Heart left ventricle (tissue), 16 donors: ENCODE measurements around the gene SPECC1L. TPM values are rescaled to one million over a fixed set of nuclear protein-coding genes. Genes with fewer than 3 reads are reported as not detected.

Source experiments
- ATAC-seq, 4 donors: fragments of 200-7000 bp; cut with Tn5 transposase; one replicate each; pipeline ENCODE4 v1.9.1; 2020 to 2022; ENCODE audit warnings: moderate library complexity in 4 of 4, mild to moderate bottlenecking in 3 of 4, moderate number of reproducible peaks in 1 of 4
- DNase-seq, 5 donors: peaks; one replicate each; pipeline ENCODE4 v3.0.0-alpha.2; 2020
- H3K27ac ChIP-seq, 12 donors: fragments of 200-600 bp; sonication (generic) in 4 of 12; one replicate each; pipeline versions ENCODE4 v1.5.0 to v1.8.0; 2016 to 2022; ENCODE audit warnings: mild to moderate bottlenecking in 2 of 12
- H3K27me3 ChIP-seq, 9 donors: fragments of 200-600 bp; sonication (generic) in 2 of 9; one replicate each; pipeline versions ENCODE4 v1.5.1 to v1.8.0; 2016 to 2022; ENCODE audit warnings: mild to moderate bottlenecking in 3 of 9
- H3K36me3 ChIP-seq, 9 donors: fragments of 200-600 bp; sonication (generic) in 2 of 9; one replicate each; pipeline versions ENCODE4 v1.5.0 to v1.8.0; 2018 to 2022; ENCODE audit warnings: mild to moderate bottlenecking in 2 of 9
- H3K4me1 ChIP-seq, 12 donors: fragments of 200-600 bp; sonication (generic) in 4 of 12; one replicate each; pipeline versions ENCODE4 v1.5.0 to v1.8.0; 2016 to 2022; ENCODE audit warnings: mild to moderate bottlenecking in 3 of 12
- H3K4me3 ChIP-seq, 12 donors: fragments of 200-600 bp; sonication (generic) in 4 of 12; one replicate each; pipeline versions ENCODE4 v1.5.0 to v1.8.0; 2017 to 2022; ENCODE audit warnings: mild to moderate bottlenecking in 9 of 12, moderate library complexity in 4 of 12
- H3K9me3 ChIP-seq, 12 donors: fragments of 200-600 bp; sonication (generic) in 4 of 12; one replicate each; pipeline versions ENCODE4 v1.5.0 to v1.8.0; 2016 to 2022; ENCODE audit warnings: mild to moderate bottlenecking in 1 of 12
- POLR2A ChIP-seq, 2 donors: fragments of 450-650 bp; IDR thresholded peaks; one replicate each; pipeline ENCODE4 v1.6.1; 2017; ENCODE audit warnings: antibody characterized with exemption in 2 of 2, mild to moderate bottlenecking in 2 of 2, moderate library complexity in 2 of 2
- WGBS, 4 donors: extraction: QIAGEN DNeasy Blood & Tissue Kit in 2 of 4; methylation state at CpG; one replicate each; pipeline versions ENCODE4 v1.1.5 to v1.1.7; 2013 to 2018; 5-methylcytosine and 5-hydroxymethylcytosine counted together
- intact Hi-C, 10 donors: fragments of 100-400 bp; cut with DNase I; formaldehyde crosslinking; loops; one replicate each; pipeline versions ENCODE4 v1.11.1 to v1.14.2; 2022
- polyA plus RNA-seq, 2 donors: library from polyadenylated mRNA; stranded (reverse); fragments of 200-250 nt; gene quantifications; one replicate each; pipeline ENCODE4 v1.2.3, GENCODE V29; 2013
- total RNA-seq, 9 donors: library from RNA; depleted of rRNA in 2 of 9; stranded (reverse); fragments of >200 nt in 2 of 9; fragmentation: NEBNext Ultra II Directional in 3 of 9; extraction: Animal tissue kit (Norgen Biotek cat#: 25700) in 3 of 9; gene quantifications; one replicate each; pipeline versions ENCODE4 v1.1.0 to v1.2.4, GENCODE V29; 2016 to 2023
- TF ChIP-seq, protein P1 (sequence below), 12 donors: fragments of 200-600 bp; sonication (generic) in 4 of 12; IDR thresholded peaks; one replicate each; pipeline versions ENCODE4 v1.5.0 to v1.8.0; 2018 to 2022; ENCODE audit warnings: antibody characterized with exemption in 12 of 12, mild to moderate bottlenecking in 5 of 12
- donor health status: ischemic (EF 13 %, LVEDD 7.1; RV severe dilation, severe dysfunction).
- donor health status: healthy with polysubstance abuse.
- donor health status: DM: no; HTN: yes; CAD: no.
- donor health status: DM: no; HTN: no; CAD: no.
- donor health status: ischemic (EF 25% LVEDD 6.9; RV normal size, moderate dysfunction).
- donor health status: ischemic (EF 25% LVEDD 5.7; RV mildly dilated, moderate dysfunction).
- donor health status: healthy.
- donor health status: DM: yes; HTN: yes; CAD: no.
- donor health status: ischemic (EF 35%, LVEDD 5.7; RV mildly dilated, moderate dysfunction).
- donor health status: nonischemic (EF 11% LVEDD 7.7; RV severe dilation, severe dysfunction).
- donor health status: DM: yes; HTN: yes; CAD: no.
- donor health status: PGD.
- donor health status: ischemic (EF 29% LVEDD 5.4; RV normal size, mild dysfunction).
- donor health status: nonischemic (EF 23%, LVEDD 6.1; RV moderate dilation, normal function).

Gene SPECC1L
- total and polyA plus RNA-seq, 11 donors: 9.8 to 65.3 (median 38.9) TPM

- intact Hi-C loops: no loop called here
Observed at GRCh38 chr22:24355574-24355973, 84.9 kb downstream of the SPECC1L start.

GRCh38 chr22:24357547-24357946 lies 86.9 kb downstream of the SPECC1L start:
- intact Hi-C loops: no loop called here
- Histone ChIP-seq H3K4me1 (peaks cover 0 to 22% (median 13%) of the 10 kb centered on the region in 12 donors), H3K27ac (no peak overlapping the region), H3K36me3 (peaks cover 0 to 77% (median 43%) of the 10 kb centered on the region in 9 donors), H3K27me3 (no peaks in the 10 kb centered on the region), H3K9me3 (peaks cover 0 to 8% (median 0%) of the 10 kb centered on the region in 12 donors), H3K4me3 (no peak overlapping the region)
- DNase-seq (no peak), ATAC-seq (no peak)
- TF ChIP-seq, protein P1, sequence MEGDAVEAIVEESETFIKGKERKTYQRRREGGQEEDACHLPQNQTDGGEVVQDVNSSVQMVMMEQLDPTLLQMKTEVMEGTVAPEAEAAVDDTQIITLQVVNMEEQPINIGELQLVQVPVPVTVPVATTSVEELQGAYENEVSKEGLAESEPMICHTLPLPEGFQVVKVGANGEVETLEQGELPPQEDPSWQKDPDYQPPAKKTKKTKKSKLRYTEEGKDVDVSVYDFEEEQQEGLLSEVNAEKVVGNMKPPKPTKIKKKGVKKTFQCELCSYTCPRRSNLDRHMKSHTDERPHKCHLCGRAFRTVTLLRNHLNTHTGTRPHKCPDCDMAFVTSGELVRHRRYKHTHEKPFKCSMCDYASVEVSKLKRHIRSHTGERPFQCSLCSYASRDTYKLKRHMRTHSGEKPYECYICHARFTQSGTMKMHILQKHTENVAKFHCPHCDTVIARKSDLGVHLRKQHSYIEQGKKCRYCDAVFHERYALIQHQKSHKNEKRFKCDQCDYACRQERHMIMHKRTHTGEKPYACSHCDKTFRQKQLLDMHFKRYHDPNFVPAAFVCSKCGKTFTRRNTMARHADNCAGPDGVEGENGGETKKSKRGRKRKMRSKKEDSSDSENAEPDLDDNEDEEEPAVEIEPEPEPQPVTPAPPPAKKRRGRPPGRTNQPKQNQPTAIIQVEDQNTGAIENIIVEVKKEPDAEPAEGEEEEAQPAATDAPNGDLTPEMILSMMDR (IDR thresholded peaks at IDR 0.05): no peak
- no peak for TF ChIP-seq POLR2A (IDR thresholded peaks at IDR 0.05)

More at GRCh38 chr22:24355574-24355973, 84.9 kb downstream of the SPECC1L start:
- Histone ChIP-seq H3K36me3 (peaks cover 0 to 84% (median 58%) of the 10 kb centered on the region in 9 donors), H3K9me3 (peaks cover 0 to 8% (median 0%) of the 10 kb centered on the region in 12 donors), H3K4me1 (peaks cover 0 to 24% (median 13%) of the 10 kb centered on the region in 12 donors), H3K4me3 (no peak overlapping the region), H3K27ac (no peak overlapping the region), H3K27me3 (no peaks in the 10 kb centered on the region)
- no peak for ATAC-seq
- TF ChIP-seq, protein P1 (IDR thresholded peaks at IDR 0.05): no peak
- no peak for TF ChIP-seq POLR2A (IDR thresholded peaks at IDR 0.05)
- no peak for DNase-seq
- 84 to 89% (median 87%) methylated on average over 2 of the region's 2 CpGs for WGBS, 4 donors

- intact Hi-C loops: no loop called here
- Histone ChIP-seq H3K4me1 (peaks cover 0 to 22% (median 13%) of the 10 kb centered on the region in 12 donors), H3K36me3 (peaks cover 0 to 79% (median 43%) of the 10 kb centered on the region in 9 donors), H3K27ac (no peak overlapping the region), H3K27me3 (no peaks in the 10 kb centered on the region), H3K9me3 (peaks cover 0 to 8% (median 0%) of the 10 kb centered on the region in 12 donors), H3K4me3 (no peak overlapping the region)
- TF ChIP-seq, protein P1 (IDR thresholded peaks at IDR 0.05): no peak
- TF ChIP-seq POLR2A (IDR thresholded peaks at IDR 0.05): no peak
- ATAC-seq (no peak), DNase-seq (no peak)
- WGBS, 4 donors: 97% methylated on average over 8 of the region's 8 CpGs
Observed at GRCh38 chr22:24358105-24358836, 87.6 kb downstream of the SPECC1L start.

DNA sequence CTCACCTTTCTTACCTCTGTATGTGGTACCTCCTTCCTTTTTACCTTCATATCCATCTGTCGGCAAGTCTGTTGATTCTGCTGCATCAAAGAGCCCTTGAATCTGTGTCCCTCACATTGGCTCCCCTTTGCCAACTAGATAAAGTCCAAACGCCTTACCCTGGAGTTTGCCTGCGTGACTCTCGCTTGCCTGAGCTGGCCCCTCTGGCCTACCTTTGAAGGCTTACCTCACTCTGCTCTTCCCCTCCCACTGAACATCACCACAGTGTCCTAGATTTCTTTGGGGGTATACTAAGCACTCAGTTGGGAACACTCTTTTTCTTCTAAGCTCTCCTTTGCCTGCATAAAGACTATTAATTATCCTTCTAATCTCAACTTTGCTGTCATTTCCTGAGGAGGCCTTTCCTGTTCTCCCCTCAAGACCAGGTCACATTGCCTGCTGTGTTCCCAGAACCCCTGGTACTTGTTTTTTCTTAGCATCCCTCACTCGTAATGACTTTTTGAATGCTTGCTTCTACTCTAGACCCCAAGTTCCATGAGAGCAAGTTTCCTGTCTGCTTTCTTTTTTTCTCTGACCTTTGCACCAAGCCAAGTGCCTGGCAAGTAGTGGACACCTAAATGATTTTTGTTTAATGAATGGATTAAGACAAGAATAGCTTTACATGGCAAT lies 89.0 kb downstream of the SPECC1L start:
- intact Hi-C loops: no loop called here
- H3K36me3 ChIP-seq: peaks cover 0 to 79% (median 40%) of the 10 kb centered on the region in 9 donors
- WGBS, 4 donors: 53 to 69% (median 63%) methylated on average over 5 of the region's 5 CpGs

More for the DNA sequence above, 89.0 kb downstream of the SPECC1L start:
- Histone ChIP-seq H3K4me1 (peaks cover 0 to 22% (median 13%) of the 10 kb centered on the region in 12 donors), H3K27me3 (no peaks in the 10 kb centered on the region), H3K4me3 (no peak overlapping the region), H3K9me3 (no peaks in the 10 kb centered on the region), H3K27ac (peak overlapping the region in 6 of 12 donors; percentile 10 to 41 (median 19))
- DNase-seq: no peak
- TF ChIP-seq, protein P1 (IDR thresholded peaks at IDR 0.05): no peak
- no peak for TF ChIP-seq POLR2A (IDR thresholded peaks at IDR 0.05)
- peak in 3 of 4 donors; percentile 30 to 45 (median 40) for ATAC-seq
